DND-41 (cell line): ENCODE results near the gene CEACAM21.

Experiments
- ATAC-seq: fragments of 200-7000 bp; cut with Tn5 transposase; 3 replicates; pipeline ENCODE4 v1.9.1; 2021; ENCODE audit warnings: low read depth; ENCODE audit not compliant: insufficient read depth
- DNase-seq: peaks from one replicate; pipeline ENCODE4 v3.0.0-alpha.2; 2020
- H2AFZ ChIP-seq: 2 replicates; pipeline ENCODE4 v1.6.0; 2012; ENCODE audit warnings: low read depth, low read length
- H3K27ac ChIP-seq: 2 replicates; pipeline ENCODE4 v1.5.1; 2012; ENCODE audit warnings: low read length, inconsistent platforms
- H3K27me3 ChIP-seq: fragments of 200-600 bp; sonication (generic); 2 replicates; pipeline ENCODE4 v1.6.0; 2012; ENCODE audit warnings: low read length, mild to moderate bottlenecking, inconsistent platforms; ENCODE audit not compliant: insufficient read depth, poor library complexity
- H3K36me3 ChIP-seq: 2 replicates; pipeline ENCODE4 v1.5.1; 2012; ENCODE audit warnings: low read length, inconsistent platforms; ENCODE audit not compliant: insufficient read depth
- H3K4me1 ChIP-seq: 2 replicates; pipeline ENCODE4 v1.5.1; 2012; ENCODE audit warnings: mild to moderate bottlenecking, low read length; ENCODE audit not compliant: insufficient read depth
- H3K4me2 ChIP-seq: 2 replicates; pipeline ENCODE4 v1.6.0; 2012; ENCODE audit warnings: mild to moderate bottlenecking, moderate library complexity, low read length, inconsistent platforms; ENCODE audit not compliant: insufficient read depth
- H3K4me3 ChIP-seq, 2 experiments: fragments of 200-600 bp in 1 of 2; shearing (Covaris generic) in 1 of 2; 2 replicates each; pipeline ENCODE4 v1.5.1; 2012 to 2016; ENCODE audit warnings: inconsistent platforms in 2 of 2, low read length in 2 of 2, mild to moderate bottlenecking in 2 of 2, low read depth in 1 of 2, moderate library complexity in 1 of 2
- H3K79me2 ChIP-seq: 2 replicates; pipeline ENCODE4 v1.6.0; 2012; ENCODE audit warnings: low read length, inconsistent platforms; ENCODE audit not compliant: insufficient read depth
- H3K9ac ChIP-seq: 2 replicates; pipeline ENCODE4 v1.6.0; 2012; ENCODE audit warnings: low read depth, mild to moderate bottlenecking, inconsistent platforms, low read length, moderate library complexity
- H3K9me3 ChIP-seq: 2 replicates; pipeline ENCODE4 v1.5.1; 2012; ENCODE audit warnings: low read length, moderate library complexity, mild to moderate bottlenecking, inconsistent platforms; ENCODE audit not compliant: insufficient read depth, severe bottlenecking
- H4K20me1 ChIP-seq: 2 replicates; pipeline ENCODE4 v1.6.0; 2012; ENCODE audit warnings: low read length; ENCODE audit not compliant: insufficient read depth
- CTCF ChIP-seq: IDR thresholded peaks from 2 replicates; pipeline ENCODE4 v1.5.1; 2012; ENCODE audit warnings: borderline replicate concordance, low read length, moderate library complexity, mild to moderate bottlenecking; ENCODE audit not compliant: poor library complexity, severe bottlenecking; ENCODE audit errors: extremely low read depth
- EZH2 ChIP-seq: IDR thresholded peaks from 3 replicates; pipeline ENCODE4 v1.6.1; 2012; ENCODE audit warnings: borderline replicate concordance, low read depth, mild to moderate bottlenecking, moderate library complexity, low read length, inconsistent platforms; ENCODE audit not compliant: severe bottlenecking

Gene CEACAM21

GRCh38 chr19:41555748-41556147 lies 20.2 kb upstream of the CEACAM21 start:
- no peak overlapping the region for H3K4me3 ChIP-seq
- no peak; the same call in 2 of the 3 replicates for ATAC-seq
- no peaks in the 10 kb centered on the region for H3K79me2 ChIP-seq
- H3K4me2 ChIP-seq: no peak overlapping the region
- H3K27me3 ChIP-seq: peaks cover 12% of the 10 kb centered on the region
- H3K4me1 ChIP-seq: peaks cover 16% of the 10 kb centered on the region
- no peak overlapping the region for H3K9ac ChIP-seq
- H4K20me1 ChIP-seq: no peaks in the 10 kb centered on the region
- no peak for DNase-seq
- H3K9me3 ChIP-seq: peaks cover 6% of the 10 kb centered on the region
- no peak overlapping the region for H3K27ac ChIP-seq
- H3K36me3 ChIP-seq: no peaks in the 10 kb centered on the region
- TF ChIP-seq EZH2: no peak
- TF ChIP-seq CTCF: no peak
- no peak overlapping the region for H2AFZ ChIP-seq

GRCh38 chr19:41563854-41564514 lies 12.0 kb upstream of the CEACAM21 start:
- Histone ChIP-seq H4K20me1 (no peaks in the 10 kb centered on the region), H3K79me2 (no peaks in the 10 kb centered on the region), H3K9ac (no peak overlapping the region), H3K4me2 (no peak overlapping the region), H3K27me3 (peaks cover 6% of the 10 kb centered on the region), H3K9me3 (no peaks in the 10 kb centered on the region), H2AFZ (no peak overlapping the region), H3K27ac (no peak overlapping the region), H3K4me1 (no peaks in the 10 kb centered on the region), H3K36me3 (no peaks in the 10 kb centered on the region), H3K4me3 (no peak overlapping the region)
- ATAC-seq (no peak), DNase-seq (no peak)
- TF ChIP-seq EZH2 (no peak), CTCF (no peak)

- no peak overlapping the region for H2AFZ ChIP-seq
- no peak for TF ChIP-seq CTCF
- no peak for TF ChIP-seq EZH2
- peaks cover 3% of the 10 kb centered on the region for H3K27me3 ChIP-seq
- no peak for ATAC-seq
- no peak overlapping the region for H3K4me2 ChIP-seq
- DNase-seq: no peak
- H3K9ac ChIP-seq: no peak overlapping the region
- no peaks in the 10 kb centered on the region for H3K4me1 ChIP-seq
- no peaks in the 10 kb centered on the region for H3K9me3 ChIP-seq
- H3K4me3 ChIP-seq: no peak overlapping the region
- H4K20me1 ChIP-seq: no peaks in the 10 kb centered on the region
- H3K36me3 ChIP-seq: no peaks in the 10 kb centered on the region
- no peak overlapping the region for H3K27ac ChIP-seq
- H3K79me2 ChIP-seq: no peaks in the 10 kb centered on the region
Observed at GRCh38 chr19:41564515-41565378, 11.2 kb upstream of the CEACAM21 start.
